Right lobe of liver (tissue), 6 donors: Measurements from ENCODE around the gene DOCK10. TPM values are rescaled to one million over a fixed set of nuclear protein-coding genes. Genes with fewer than 3 reads are reported as not detected.

Source experiments
- ATAC-seq, 4 donors: fragments of 200-7000 bp; cut with Tn5 transposase; one replicate each; pipeline ENCODE4 v1.9.1; 2020; ENCODE audit warnings: mild to moderate bottlenecking in 4 of 4, moderate library complexity in 4 of 4
- DNase-seq, 3 donors: peaks; one replicate each; pipeline ENCODE4 v3.0.0-alpha.2; 2020
- H3K27ac ChIP-seq, 3 donors: fragments of 200-600 bp; one replicate each; pipeline ENCODE4 v1.8.0; 2022
- H3K27me3 ChIP-seq, 2 donors: fragments of 200-600 bp; one replicate each; pipeline ENCODE4 v1.8.0; 2022
- H3K36me3 ChIP-seq, 4 donors: fragments of 200-600 bp; sonication (generic) in 1 of 4; one replicate each; pipeline versions ENCODE4 v1.5.1 to v1.8.0; 2017 to 2022; ENCODE audit warnings: control low read depth in 1 of 4
- H3K4me1 ChIP-seq, 4 donors: fragments of 200-600 bp; sonication (generic) in 1 of 4; one replicate each; pipeline versions ENCODE4 v1.5.1 to v1.8.0; 2017 to 2022; ENCODE audit warnings: control low read depth in 1 of 4
- H3K4me3 ChIP-seq, 3 donors: fragments of 200-600 bp; one replicate each; pipeline ENCODE4 v1.8.0; 2022
- H3K9me3 ChIP-seq, 4 donors: fragments of 200-600 bp; sonication (generic) in 1 of 4; one replicate each; pipeline versions ENCODE4 v1.5.1 to v1.8.0; 2017 to 2022; ENCODE audit warnings: control low read depth in 1 of 4
- POLR2A ChIP-seq: fragments of 450-650 bp; IDR thresholded peaks from one replicate; pipeline ENCODE4 v1.6.1; 2017; ENCODE audit warnings: antibody characterized with exemption, mild to moderate bottlenecking
- WGBS: methylation state at CpG from one replicate; pipeline ENCODE4 v1.1.6; 2018; ENCODE audit warnings: low coverage, low lambda C conversion rate; ENCODE audit not compliant: insufficient coverage; ENCODE audit errors: missing lambda C conversion rate; 5-methylcytosine and 5-hydroxymethylcytosine counted together
- intact Hi-C, 2 donors: fragments of 100-400 bp; cut with DNase I; formaldehyde crosslinking; loops; one replicate each; pipeline versions ENCODE4 v1.11.2 to v1.14.1; 2022
- total RNA-seq, 6 experiments: library from RNA; depleted of rRNA in 2 of 6; stranded (reverse); fragments of >200 nt in 2 of 6; fragmentation: NEBNext Ultra II Directional in 3 of 6; extraction: Animal tissue kit (Norgen Biotek cat#: 25700) in 3 of 6; gene quantifications; one replicate each; pipeline versions ENCODE4 v1.1.0 to v1.2.4, GENCODE V29; 2016 to 2023
- TF ChIP-seq, protein P1 (sequence below), 4 donors: fragments of 200-600 bp in 3 of 4; fragments of 450-650 bp in 1 of 4; IDR thresholded peaks; one replicate each; pipeline versions ENCODE4 v1.5.1 to v1.8.0; 2016 to 2022; ENCODE audit warnings: antibody characterized with exemption in 4 of 4, mild to moderate bottlenecking in 2 of 4
- donor health status: DM: no; HTN: yes; CAD: no.
- donor health status: DM: no; HTN: no; CAD: no.
- donor health status: DM: no; HTN: no; CAD: no.
- donor health status: DM: no; HTN: yes; CAD: no.
- donor health status: DM: no; HTN: yes; CAD: no.

The DOCK10 gene
- total RNA-seq, 6 experiments from 2014 or later = 5.1 to 10.2 (median 7.1) TPM

- no peak for TF ChIP-seq POLR2A
- TF ChIP-seq, protein P1, sequence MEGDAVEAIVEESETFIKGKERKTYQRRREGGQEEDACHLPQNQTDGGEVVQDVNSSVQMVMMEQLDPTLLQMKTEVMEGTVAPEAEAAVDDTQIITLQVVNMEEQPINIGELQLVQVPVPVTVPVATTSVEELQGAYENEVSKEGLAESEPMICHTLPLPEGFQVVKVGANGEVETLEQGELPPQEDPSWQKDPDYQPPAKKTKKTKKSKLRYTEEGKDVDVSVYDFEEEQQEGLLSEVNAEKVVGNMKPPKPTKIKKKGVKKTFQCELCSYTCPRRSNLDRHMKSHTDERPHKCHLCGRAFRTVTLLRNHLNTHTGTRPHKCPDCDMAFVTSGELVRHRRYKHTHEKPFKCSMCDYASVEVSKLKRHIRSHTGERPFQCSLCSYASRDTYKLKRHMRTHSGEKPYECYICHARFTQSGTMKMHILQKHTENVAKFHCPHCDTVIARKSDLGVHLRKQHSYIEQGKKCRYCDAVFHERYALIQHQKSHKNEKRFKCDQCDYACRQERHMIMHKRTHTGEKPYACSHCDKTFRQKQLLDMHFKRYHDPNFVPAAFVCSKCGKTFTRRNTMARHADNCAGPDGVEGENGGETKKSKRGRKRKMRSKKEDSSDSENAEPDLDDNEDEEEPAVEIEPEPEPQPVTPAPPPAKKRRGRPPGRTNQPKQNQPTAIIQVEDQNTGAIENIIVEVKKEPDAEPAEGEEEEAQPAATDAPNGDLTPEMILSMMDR (IDR thresholded peaks at IDR 0.05) = no peak
- ATAC-seq = no peak
- intact Hi-C loops = no loop called here
- H3K27me3 ChIP-seq = no peaks in the 10 kb centered on the region
- no peak for DNase-seq
- H3K4me1 ChIP-seq = no peaks in the 10 kb centered on the region
- no peaks in the 10 kb centered on the region for H3K36me3 ChIP-seq
- H3K4me3 ChIP-seq = no peak overlapping the region
- 38% methylated on average over 1 of the region's 1 CpG for WGBS
- H3K27ac ChIP-seq = no peak overlapping the region
- H3K9me3 ChIP-seq = no peaks in the 10 kb centered on the region
These were observed 240.9 kb downstream of the DOCK10 start for GRCh38 chr2:224801360-224801759.

DNA sequence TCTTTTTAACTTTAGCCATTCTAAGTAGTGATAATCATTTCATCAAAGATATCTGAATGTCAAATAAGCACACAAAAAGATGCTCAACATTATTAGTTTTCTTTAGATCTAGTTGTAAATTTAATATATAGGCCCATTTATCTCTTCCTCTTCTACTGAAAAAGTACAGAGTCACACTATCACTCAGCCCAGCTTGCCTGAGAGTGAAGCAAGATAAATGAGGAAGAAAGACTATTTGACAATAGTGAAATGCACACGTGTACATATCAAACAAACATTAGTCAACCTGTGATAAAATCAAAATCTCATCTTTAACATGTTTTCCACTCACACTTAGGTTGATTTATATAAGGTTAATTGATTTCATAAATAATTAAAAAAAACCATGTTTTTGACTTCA lies 242.6 kb downstream of the DOCK10 start:
- Histone ChIP-seq H3K27me3 (no peaks in the 10 kb centered on the region), H3K36me3 (no peaks in the 10 kb centered on the region), H3K4me3 (no peak overlapping the region), H3K27ac (no peak overlapping the region), H3K4me1 (no peaks in the 10 kb centered on the region), H3K9me3 (no peaks in the 10 kb centered on the region)
- DNase-seq = no peak
- no peak for ATAC-seq
- TF ChIP-seq, protein P1 (IDR thresholded peaks at IDR 0.05) = no peak
- no peak for TF ChIP-seq POLR2A
- intact Hi-C loops = no loop called here
- 69% methylated on average over 1 of the region's 1 CpG for WGBS

DNA sequence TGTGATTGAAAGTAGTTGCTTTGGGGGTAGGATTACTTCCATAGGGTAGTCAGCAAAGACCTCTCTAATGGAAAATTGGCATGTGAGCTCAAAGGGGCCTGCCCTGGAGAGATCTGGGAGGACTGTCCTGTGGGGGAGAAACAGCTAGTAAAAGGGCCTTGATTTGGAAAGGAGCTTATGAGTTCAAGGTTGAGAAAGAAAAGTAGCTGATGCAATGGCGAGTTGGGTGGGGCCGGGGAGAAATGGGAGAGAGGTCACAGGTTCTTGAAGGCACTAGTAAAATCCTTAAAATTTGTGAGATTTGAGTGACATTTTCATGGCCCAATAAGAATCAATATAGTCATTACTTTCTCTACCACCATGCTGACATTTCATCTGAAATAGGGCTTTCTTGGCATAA lies 244.1 kb downstream of the DOCK10 start:
- WGBS = 89% methylated on average over 2 of the region's 2 CpGs
- no peak overlapping the region for H3K27ac ChIP-seq
- H3K27me3 ChIP-seq = no peaks in the 10 kb centered on the region
- DNase-seq = no peak
- no peaks in the 10 kb centered on the region for H3K9me3 ChIP-seq
- intact Hi-C loops = no loop called here
- ATAC-seq = no peak
- H3K4me1 ChIP-seq = no peaks in the 10 kb centered on the region
- TF ChIP-seq, protein P1 (IDR thresholded peaks at IDR 0.05) = no peak
- no peak for TF ChIP-seq POLR2A
- no peak overlapping the region for H3K4me3 ChIP-seq
- no peaks in the 10 kb centered on the region for H3K36me3 ChIP-seq

- DNase-seq = no peak
These were observed 245.5 kb downstream of the DOCK10 start for GRCh38 chr2:224796695-224797305.

More at GRCh38 chr2:224796695-224797305, 245.5 kb downstream of the DOCK10 start:
- no peak for TF ChIP-seq POLR2A
- TF ChIP-seq, protein P1 (IDR thresholded peaks at IDR 0.05) = no peak
- WGBS = 67% methylated on average over 8 of the region's 8 CpGs
- no peak overlapping the region for H3K4me3 ChIP-seq
- no peak overlapping the region for H3K27ac ChIP-seq
- H3K27me3 ChIP-seq = no peaks in the 10 kb centered on the region
- ATAC-seq = no peak
- H3K4me1 ChIP-seq = no peaks in the 10 kb centered on the region
- H3K9me3 ChIP-seq = no peaks in the 10 kb centered on the region
- intact Hi-C loops = no loop called here
- no peaks in the 10 kb centered on the region for H3K36me3 ChIP-seq
